ENCODE measurements around the gene EPB41L3.
A peak's percentile ranks its signal among the peaks of the same experiment; 100 is the strongest.

EPB41L3 gene

GRCh38 chr18:5518179-5518770 lies 25.5 kb downstream of the EPB41L3 start (continued):
- TF ChIP-seq ZFP3 (tag by site-specific recombination; IDR thresholded peaks at IDR 0.05; ENCODE audit: low read depth) (no peak), SP3 (tag by site-specific recombination; IDR thresholded peaks at IDR 0.05) (no peak), ZNF600 (tag by site-specific recombination; IDR thresholded peaks at IDR 0.05) (peak; percentile 56), KLF9 (tag by site-specific recombination; IDR thresholded peaks at IDR 0.05; ENCODE audit: low read depth) (peak; percentile 57), ZNF416 (tag by site-specific recombination; IDR thresholded peaks at IDR 0.05) (no peak), ZBTB10 (tag by site-specific recombination; IDR thresholded peaks at IDR 0.05) (no peak), ZNF324 (tag by site-specific recombination; IDR thresholded peaks at IDR 0.05) (no peak), ZBTB6 (tag by site-specific recombination; IDR thresholded peaks at IDR 0.05) (no peak), EGR2 (tag by site-specific recombination; IDR thresholded peaks at IDR 0.05; ENCODE audit: low read depth) (peak; percentile 72), ZNF692 (tag by site-specific recombination; IDR thresholded peaks at IDR 0.05) (no peak), ZNF354C (tag by site-specific recombination; IDR thresholded peaks at IDR 0.05; ENCODE audit: borderline replicate concordance, low read depth) (no peak), ZBTB20 (tag by site-specific recombination; IDR thresholded peaks at IDR 0.05) (no peak), WT1 (tag by site-specific recombination; IDR thresholded peaks at IDR 0.05) (peak; percentile 75), ZFP69B (tag by site-specific recombination; IDR thresholded peaks at IDR 0.05) (no peak), ZNF2 (tag by site-specific recombination; IDR thresholded peaks at IDR 0.05) (no peak), ZFHX2 (tag by site-specific recombination; conservative IDR thresholded peaks at IDR 0.05) (peak; percentile 63), ZNF19 (tag by site-specific recombination; IDR thresholded peaks at IDR 0.05; ENCODE audit: low read depth) (no peak), ZNF121 (tag by site-specific recombination; IDR thresholded peaks at IDR 0.05) (no peak), ZNF114 (tag by site-specific recombination; IDR thresholded peaks at IDR 0.05) (no peak)

- ChIA-PET CTCF (no interaction called here), POLR2A (no interaction called here)
- no peaks in the 10 kb centered on the region for H3K9me3 ChIP-seq (ENCODE audit: control insufficient read depth, insufficient read depth, low read depth, low read length)
- H3K36me3 ChIP-seq (ENCODE audit: control insufficient read depth in 2 of 2, insufficient read depth in 1 of 2, low read length in 2 of 2): no peaks in the 10 kb centered on the region
- peaks cover 65% of the 10 kb centered on the region for H3K4me1 ChIP-seq (ENCODE audit: control insufficient read depth, insufficient read depth, low read length)
- H3K27ac ChIP-seq (ENCODE audit: extremely low read depth, low read depth, low read length): no peak overlapping the region
- H3K4me3 ChIP-seq (ENCODE audit: low read depth, low read length): no peak overlapping the region
- no peak for TF ChIP-seq ZBTB17 (tag by site-specific recombination; IDR thresholded peaks at IDR 0.05)
- TF ChIP-seq ZSCAN4 (tag by site-specific recombination; IDR thresholded peaks at IDR 0.05): no peak
- TF ChIP-seq ZNF529 (tag by site-specific recombination; IDR thresholded peaks at IDR 0.05; ENCODE audit: insufficient replicate concordance): no peak
- no peak for TF ChIP-seq ZNF692 (tag by site-specific recombination; IDR thresholded peaks at IDR 0.05)
- no peak for TF ChIP-seq PRDM2 (tag by site-specific recombination; IDR thresholded peaks at IDR 0.05; ENCODE audit: borderline replicate concordance)
- TF ChIP-seq WT1 (tag by site-specific recombination; IDR thresholded peaks at IDR 0.05): no peak
Measured at GRCh38 chr18:5516841-5517240, 27.0 kb downstream of the EPB41L3 start.
